HepG2 (cell line): ENCODE data around the gene C1QTNF5. TPM values are rescaled to one million over a fixed set of nuclear protein-coding genes. Genes with fewer than 3 reads are reported as not detected.

Experiments used
- FOXM1 ChIP-seq: sonication (generic); formaldehyde crosslinking; IDR thresholded peaks from 2 replicates; pipeline ENCODE4 v1.5.0; 2020; ENCODE audit warnings: missing genetic modification reagents
- HCFC1 ChIP-seq: fragments of 150-350 bp; IDR thresholded peaks from 2 replicates; pipeline ENCODE4 v1.6.1; 2014; ENCODE audit warnings: low read depth, low read length
- KAT8 ChIP-seq: IDR thresholded peaks from 2 replicates; pipeline ENCODE4 v1.6.1; 2016; ENCODE audit warnings: missing genetic modification reagents, missing compliant biosample characterization
- KDM2A ChIP-seq: sonication (generic); formaldehyde crosslinking; IDR thresholded peaks from 2 replicates; pipeline ENCODE4 v1.4.0; 2020; ENCODE audit warnings: low read depth, missing genetic modification reagents, borderline replicate concordance
- MED13 ChIP-seq: sonication (generic); formaldehyde crosslinking; IDR thresholded peaks from 2 replicates; pipeline ENCODE4 v1.5.0; 2020; ENCODE audit warnings: missing genetic modification reagents
- MNT ChIP-seq: fragments of 450-650 bp; IDR thresholded peaks from 2 replicates; pipeline ENCODE4 v1.6.1; 2016
- SRSF1 ChIP-seq: fragments of 200-400 bp; formaldehyde crosslinking; optimal IDR thresholded peaks from 2 replicates; pipeline ENCODE3; 2017; ENCODE audit warnings: mild to moderate bottlenecking, low read depth, low read length, moderate library complexity
- THAP11 ChIP-seq: IDR thresholded peaks from 2 replicates; pipeline ENCODE4 v1.6.1; 2016; ENCODE audit warnings: missing biosample characterization, missing genetic modification reagents
- TMF1 ChIP-seq: sonication (generic); formaldehyde crosslinking; IDR thresholded peaks from 2 replicates; pipeline ENCODE4 v1.8.1; 2022; ENCODE audit warnings: low read depth, missing genetic modification reagents
- ZFAT ChIP-seq: sonication (generic); formaldehyde crosslinking; conservative IDR thresholded peaks from 2 replicates; pipeline ENCODE4 v1.8.1; 2023; ENCODE audit warnings: missing genetic modification reagents, inconsistent platforms
- ZFP90 ChIP-seq: sonication (generic); formaldehyde crosslinking; IDR thresholded peaks from 2 replicates; pipeline ENCODE4 v1.8.0; 2022; ENCODE audit warnings: missing genetic modification reagents, mild to moderate bottlenecking, inconsistent platforms, borderline replicate concordance
- ZFY ChIP-seq: sonication (generic); formaldehyde crosslinking; IDR thresholded peaks from 2 replicates; pipeline ENCODE4 v1.4.0; 2020; ENCODE audit warnings: missing genetic modification reagents
- ZNF260 ChIP-seq: sonication (generic); formaldehyde crosslinking; IDR thresholded peaks from 2 replicates; pipeline ENCODE4 v1.4.0; 2020; ENCODE audit warnings: missing genetic modification reagents, low read depth, mild to moderate bottlenecking, borderline replicate concordance
- polyA plus RNA-seq, 8 experiments: library from polyadenylated mRNA; depleted of rRNA in 3 of 8; stranded (reverse) in 7 of 8; unstranded in 1 of 8; fragments of >200 nt; fragmentation: Illumina TruSeq in 4 of 8; extraction: Trizol in 4 of 8; gene quantifications; 2 replicates each; pipeline versions ENCODE4 v1.2.1 to v1.2.3, GENCODE V29; 2011 to 2016; ENCODE audit warnings: low read depth in 4 of 8, missing spikeins in 1 of 8, mixed read lengths in 1 of 8; ENCODE audit not compliant: insufficient read depth in 1 of 8
- total RNA-seq, 5 experiments: library from RNA; depleted of rRNA; stranded (reverse); fragments of >200 nt; fragmentation: Illumina TruSeq; extraction: Trizol; gene quantifications; 2 replicates each; pipeline ENCODE4 v1.2.3, GENCODE V29; 2016; ENCODE audit warnings: low read depth in 1 of 5
- TF ChIP-seq, protein P1 (sequence below): sonication (generic); formaldehyde crosslinking; IDR thresholded peaks from 2 replicates; pipeline ENCODE4 v1.4.0; 2020; ENCODE audit warnings: missing genetic modification reagents
- TF ChIP-seq, protein P2 (sequence below): sonication (generic); formaldehyde crosslinking; IDR thresholded peaks from 2 replicates; pipeline ENCODE4 v1.4.0; 2020; ENCODE audit warnings: missing genetic modification reagents
- TF ChIP-seq, protein P3 (sequence below): sonication (generic); formaldehyde crosslinking; IDR thresholded peaks from 2 replicates; pipeline ENCODE4 v1.8.0; 2022; ENCODE audit warnings: mild to moderate bottlenecking, missing genetic modification reagents, moderate library complexity
- TF ChIP-seq, protein P4 (sequence below): sonication (generic); formaldehyde crosslinking; IDR thresholded peaks from 2 replicates; pipeline ENCODE4 v1.4.0; 2020; ENCODE audit warnings: missing genetic modification reagents

C1QTNF5 gene
- total and polyA plus RNA-seq, 2 of the 13 experiments (the other 11 are each of a cell fraction or from before 2014, with no cell fraction given), result 0.86 to 1.2 TPM

DNA sequence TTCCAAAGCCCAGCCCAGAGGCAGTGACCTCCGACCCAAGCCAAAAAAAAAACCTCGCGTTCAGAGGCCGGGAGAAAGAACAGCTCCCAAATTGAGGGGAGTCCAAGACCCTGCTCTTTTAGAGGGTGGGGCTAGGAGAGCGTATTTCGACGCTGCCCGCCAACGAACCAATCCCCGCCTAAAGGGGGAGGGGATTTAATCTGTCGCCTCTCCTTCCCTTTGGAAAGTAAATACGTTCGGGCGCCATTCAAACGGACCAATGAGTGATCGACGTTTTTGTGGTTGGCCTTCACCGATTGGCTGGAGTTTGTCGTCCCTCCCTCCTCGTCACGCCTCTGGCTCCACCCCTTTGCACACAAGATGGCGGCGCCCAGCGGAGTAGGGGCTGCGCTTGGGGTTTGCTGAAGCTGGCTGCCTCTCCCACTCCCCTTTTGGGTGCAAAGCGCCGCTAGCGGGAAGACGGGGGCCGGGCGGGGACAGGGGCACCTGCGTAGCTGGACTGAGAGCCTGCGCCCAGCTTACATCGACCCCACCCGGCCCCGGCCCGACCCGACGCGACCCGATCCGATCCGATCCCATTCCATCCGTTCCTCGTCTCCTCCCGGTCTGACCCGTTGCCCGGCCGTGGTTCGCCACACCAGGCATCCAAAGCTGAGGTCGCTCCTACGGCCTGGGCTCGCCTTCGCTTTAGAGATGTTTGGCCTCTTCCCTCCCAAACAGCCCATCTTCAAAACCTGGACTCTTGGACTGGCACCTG is 6.3 kb downstream of the C1QTNF5 start, which contains the start of gene RNF26 (continued):
- TF ChIP-seq, protein P1, sequence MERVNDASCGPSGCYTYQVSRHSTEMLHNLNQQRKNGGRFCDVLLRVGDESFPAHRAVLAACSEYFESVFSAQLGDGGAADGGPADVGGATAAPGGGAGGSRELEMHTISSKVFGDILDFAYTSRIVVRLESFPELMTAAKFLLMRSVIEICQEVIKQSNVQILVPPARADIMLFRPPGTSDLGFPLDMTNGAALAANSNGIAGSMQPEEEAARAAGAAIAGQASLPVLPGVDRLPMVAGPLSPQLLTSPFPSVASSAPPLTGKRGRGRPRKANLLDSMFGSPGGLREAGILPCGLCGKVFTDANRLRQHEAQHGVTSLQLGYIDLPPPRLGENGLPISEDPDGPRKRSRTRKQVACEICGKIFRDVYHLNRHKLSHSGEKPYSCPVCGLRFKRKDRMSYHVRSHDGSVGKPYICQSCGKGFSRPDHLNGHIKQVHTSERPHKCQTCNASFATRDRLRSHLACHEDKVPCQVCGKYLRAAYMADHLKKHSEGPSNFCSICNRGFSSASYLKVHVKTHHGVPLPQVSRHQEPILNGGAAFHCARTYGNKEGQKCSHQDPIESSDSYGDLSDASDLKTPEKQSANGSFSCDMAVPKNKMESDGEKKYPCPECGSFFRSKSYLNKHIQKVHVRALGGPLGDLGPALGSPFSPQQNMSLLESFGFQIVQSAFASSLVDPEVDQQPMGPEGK, result peak; percentile 20; the same call in 1 of the 2 replicates
- TF ChIP-seq MED13 (CRISPR knock-in tag) (0 out of 2 replicates have a peak, but pooled peaks have one; percentile 52), TMF1 (peak; percentile 38; the same call in 1 of the 2 replicates), MNT (no peak), SRSF1 (no peak), FOXM1 (CRISPR knock-in tag) (peak; percentile 99), ZNF260 (no peak), KDM2A (CRISPR knock-in tag) (peak; percentile 83), ZFAT (0 out of 2 replicates have a peak, but pooled peaks have one; percentile 67), ZFY (peak; percentile 64), THAP11 (0 out of 2 replicates have a peak, but pooled peaks have one; percentile 59), ZFP90 (CRISPR knock-in tag) (0 out of 2 replicates have a peak, but pooled peaks have one; percentile 27), HCFC1 (peak; percentile 41; the same call in 1 of the 2 replicates), KAT8 (CRISPR knock-in tag) (peak; percentile 86)
- TF ChIP-seq, protein P2, sequence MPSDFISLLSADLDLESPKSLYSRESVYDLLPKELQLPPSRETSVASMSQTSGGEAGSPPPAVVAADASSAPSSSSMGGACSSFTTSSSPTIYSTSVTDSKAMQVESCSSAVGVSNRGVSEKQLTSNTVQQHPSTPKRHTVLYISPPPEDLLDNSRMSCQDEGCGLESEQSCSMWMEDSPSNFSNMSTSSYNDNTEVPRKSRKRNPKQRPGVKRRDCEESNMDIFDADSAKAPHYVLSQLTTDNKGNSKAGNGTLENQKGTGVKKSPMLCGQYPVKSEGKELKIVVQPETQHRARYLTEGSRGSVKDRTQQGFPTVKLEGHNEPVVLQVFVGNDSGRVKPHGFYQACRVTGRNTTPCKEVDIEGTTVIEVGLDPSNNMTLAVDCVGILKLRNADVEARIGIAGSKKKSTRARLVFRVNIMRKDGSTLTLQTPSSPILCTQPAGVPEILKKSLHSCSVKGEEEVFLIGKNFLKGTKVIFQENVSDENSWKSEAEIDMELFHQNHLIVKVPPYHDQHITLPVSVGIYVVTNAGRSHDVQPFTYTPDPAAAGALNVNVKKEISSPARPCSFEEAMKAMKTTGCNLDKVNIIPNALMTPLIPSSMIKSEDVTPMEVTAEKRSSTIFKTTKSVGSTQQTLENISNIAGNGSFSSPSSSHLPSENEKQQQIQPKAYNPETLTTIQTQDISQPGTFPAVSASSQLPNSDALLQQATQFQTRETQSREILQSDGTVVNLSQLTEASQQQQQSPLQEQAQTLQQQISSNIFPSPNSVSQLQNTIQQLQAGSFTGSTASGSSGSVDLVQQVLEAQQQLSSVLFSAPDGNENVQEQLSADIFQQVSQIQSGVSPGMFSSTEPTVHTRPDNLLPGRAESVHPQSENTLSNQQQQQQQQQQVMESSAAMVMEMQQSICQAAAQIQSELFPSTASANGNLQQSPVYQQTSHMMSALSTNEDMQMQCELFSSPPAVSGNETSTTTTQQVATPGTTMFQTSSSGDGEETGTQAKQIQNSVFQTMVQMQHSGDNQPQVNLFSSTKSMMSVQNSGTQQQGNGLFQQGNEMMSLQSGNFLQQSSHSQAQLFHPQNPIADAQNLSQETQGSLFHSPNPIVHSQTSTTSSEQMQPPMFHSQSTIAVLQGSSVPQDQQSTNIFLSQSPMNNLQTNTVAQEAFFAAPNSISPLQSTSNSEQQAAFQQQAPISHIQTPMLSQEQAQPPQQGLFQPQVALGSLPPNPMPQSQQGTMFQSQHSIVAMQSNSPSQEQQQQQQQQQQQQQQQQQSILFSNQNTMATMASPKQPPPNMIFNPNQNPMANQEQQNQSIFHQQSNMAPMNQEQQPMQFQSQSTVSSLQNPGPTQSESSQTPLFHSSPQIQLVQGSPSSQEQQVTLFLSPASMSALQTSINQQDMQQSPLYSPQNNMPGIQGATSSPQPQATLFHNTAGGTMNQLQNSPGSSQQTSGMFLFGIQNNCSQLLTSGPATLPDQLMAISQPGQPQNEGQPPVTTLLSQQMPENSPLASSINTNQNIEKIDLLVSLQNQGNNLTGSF (CRISPR knock-in tag), result peak; percentile 62; the same call in 1 of the 2 replicates
- TF ChIP-seq, protein P3, sequence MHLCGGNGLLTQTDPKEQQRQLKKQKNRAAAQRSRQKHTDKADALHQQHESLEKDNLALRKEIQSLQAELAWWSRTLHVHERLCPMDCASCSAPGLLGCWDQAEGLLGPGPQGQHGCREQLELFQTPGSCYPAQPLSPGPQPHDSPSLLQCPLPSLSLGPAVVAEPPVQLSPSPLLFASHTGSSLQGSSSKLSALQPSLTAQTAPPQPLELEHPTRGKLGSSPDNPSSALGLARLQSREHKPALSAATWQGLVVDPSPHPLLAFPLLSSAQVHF (CRISPR knock-in tag), result no peak
- TF ChIP-seq, protein P4, sequence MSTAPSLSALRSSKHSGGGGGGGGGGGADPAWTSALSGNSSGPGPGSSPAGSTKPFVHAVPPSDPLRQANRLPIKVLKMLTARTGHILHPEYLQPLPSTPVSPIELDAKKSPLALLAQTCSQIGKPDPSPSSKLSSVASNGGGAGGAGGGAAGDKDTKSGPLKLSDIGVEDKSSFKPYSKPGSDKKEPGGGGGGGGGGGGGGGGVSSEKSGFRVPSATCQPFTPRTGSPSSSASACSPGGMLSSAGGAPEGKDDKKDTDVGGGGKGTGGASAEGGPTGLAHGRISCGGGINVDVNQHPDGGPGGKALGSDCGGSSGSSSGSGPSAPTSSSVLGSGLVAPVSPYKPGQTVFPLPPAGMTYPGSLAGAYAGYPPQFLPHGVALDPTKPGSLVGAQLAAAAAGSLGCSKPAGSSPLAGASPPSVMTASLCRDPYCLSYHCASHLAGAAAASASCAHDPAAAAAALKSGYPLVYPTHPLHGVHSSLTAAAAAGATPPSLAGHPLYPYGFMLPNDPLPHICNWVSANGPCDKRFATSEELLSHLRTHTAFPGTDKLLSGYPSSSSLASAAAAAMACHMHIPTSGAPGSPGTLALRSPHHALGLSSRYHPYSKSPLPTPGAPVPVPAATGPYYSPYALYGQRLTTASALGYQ, result peak; percentile 52; the same call in 1 of the 2 replicates
